Breast epithelium (tissue), 3 donors: ENCODE data around the gene OR4F15.

Experiments used
- CTCF ChIP-seq, 3 donors: fragments of 450-650 bp; IDR thresholded peaks; one replicate each; pipeline ENCODE4 v1.5.1; 2016 to 2017; ENCODE audit warnings: antibody characterized with exemption in 3 of 3, mild to moderate bottlenecking in 3 of 3, moderate library complexity in 3 of 3
- POLR2A ChIP-seq: fragments of 450-650 bp; IDR thresholded peaks from one replicate; pipeline ENCODE4 v1.6.1; 2016; ENCODE audit warnings: antibody characterized with exemption, mild to moderate bottlenecking, moderate library complexity

- TF ChIP-seq CTCF (IDR thresholded peaks at IDR 0.05) (no peak), POLR2A (no peak)
Measured at GRCh38 chr15:101813803-101814534, 2.0 kb downstream of the OR4F15 start.
